Endothelial cell (in vitro differentiated cells): ENCODE results near the gene NEDD4L. TPM values are rescaled to one million over a fixed set of nuclear protein-coding genes. Genes with fewer than 3 reads are reported as not detected.

Source experiments
- DNase-seq: peaks from one replicate; pipeline ENCODE4 v3.0.0; 2021; ENCODE audit warnings: low spot score
- H3K27ac Mint-ChIP-seq: one replicate; pipeline ENCODE4 v1.8.0; 2021; ENCODE audit warnings: mixed read lengths, inconsistent platforms; ENCODE audit not compliant: unreplicated experiment
- H3K27me3 Mint-ChIP-seq: one replicate; pipeline ENCODE4 v1.8.0; 2021; ENCODE audit warnings: mild to moderate bottlenecking, moderate library complexity, mixed read lengths, inconsistent platforms; ENCODE audit not compliant: unreplicated experiment
- H3K36me3 Mint-ChIP-seq: one replicate; pipeline ENCODE4 v1.8.0; 2021; ENCODE audit warnings: mild to moderate bottlenecking, low read depth, mixed read lengths, inconsistent platforms; ENCODE audit not compliant: unreplicated experiment
- H3K4me1 Mint-ChIP-seq: one replicate; pipeline ENCODE4 v1.8.0; 2021; ENCODE audit warnings: mild to moderate bottlenecking, mixed read lengths, inconsistent platforms; ENCODE audit not compliant: unreplicated experiment
- H3K4me3 Mint-ChIP-seq: one replicate; pipeline ENCODE4 v1.8.0; 2021; ENCODE audit warnings: mild to moderate bottlenecking, mixed read lengths, inconsistent platforms; ENCODE audit not compliant: unreplicated experiment
- H3K9me3 Mint-ChIP-seq: one replicate; pipeline ENCODE4 v1.8.0; 2021; ENCODE audit warnings: mixed read lengths, inconsistent platforms; ENCODE audit not compliant: unreplicated experiment
- total RNA-seq: library from RNA; stranded (reverse); fragmentation: NEBNext Ultra II Directional; extraction: Animal tissue kit (Norgen Biotek cat#: 25700); gene quantifications from one replicate; pipeline ENCODE4 v1.2.1, GENCODE V29; 2021; ENCODE audit not compliant: unreplicated experiment
- TF ChIP-seq, protein P1 (sequence below): fragments of 200-600 bp; sonication (generic); IDR thresholded peaks from one replicate; pipeline ENCODE4 v1.5.0; 2021; ENCODE audit warnings: antibody characterized with exemption; ENCODE audit not compliant: unreplicated experiment

The NEDD4L gene
- total RNA-seq, 1 donor from 2014 or later: 42.8 TPM

DNA sequence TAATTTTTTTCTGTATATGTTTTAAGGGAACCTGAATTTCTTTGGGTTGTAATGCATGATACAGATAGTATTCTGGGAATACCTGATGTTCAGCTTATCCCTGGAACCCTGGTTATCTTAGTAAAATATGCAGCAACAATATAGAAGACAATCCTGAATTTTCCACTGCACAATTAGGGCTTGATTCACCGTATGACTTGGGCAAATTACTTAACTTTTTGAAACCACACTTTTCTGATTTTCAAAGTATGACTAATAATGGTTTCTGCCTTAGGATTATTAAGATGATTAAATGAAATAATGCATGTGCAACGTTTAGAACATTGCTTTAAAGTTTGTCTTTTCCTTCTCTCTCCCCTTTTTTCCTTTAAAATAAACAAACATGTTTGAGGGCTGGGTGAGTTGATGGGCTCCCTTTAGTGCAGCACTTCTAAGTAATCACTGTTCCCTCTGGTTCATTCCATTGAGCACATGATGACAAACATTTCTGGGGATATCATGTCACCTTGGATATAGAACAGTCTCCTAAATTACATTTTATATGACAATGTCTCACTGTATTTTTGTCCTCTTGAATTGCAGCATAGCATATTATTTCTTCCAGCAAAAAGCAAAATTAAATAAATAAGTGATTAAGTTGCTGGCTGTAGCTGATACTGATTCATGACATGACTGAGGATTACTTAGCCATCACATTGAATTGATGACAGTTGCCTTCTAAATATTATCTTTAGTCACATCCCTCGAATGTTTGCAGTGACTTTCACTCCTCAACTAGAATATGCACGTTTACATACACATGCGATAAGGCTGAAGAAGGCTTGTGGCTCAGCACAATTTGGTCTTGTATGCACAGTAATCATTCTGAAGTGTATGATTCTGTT lies 254.5 kb downstream of the NEDD4L start:
- H3K27ac Mint-ChIP-seq: no peak overlapping the region
- TF ChIP-seq, protein P1, sequence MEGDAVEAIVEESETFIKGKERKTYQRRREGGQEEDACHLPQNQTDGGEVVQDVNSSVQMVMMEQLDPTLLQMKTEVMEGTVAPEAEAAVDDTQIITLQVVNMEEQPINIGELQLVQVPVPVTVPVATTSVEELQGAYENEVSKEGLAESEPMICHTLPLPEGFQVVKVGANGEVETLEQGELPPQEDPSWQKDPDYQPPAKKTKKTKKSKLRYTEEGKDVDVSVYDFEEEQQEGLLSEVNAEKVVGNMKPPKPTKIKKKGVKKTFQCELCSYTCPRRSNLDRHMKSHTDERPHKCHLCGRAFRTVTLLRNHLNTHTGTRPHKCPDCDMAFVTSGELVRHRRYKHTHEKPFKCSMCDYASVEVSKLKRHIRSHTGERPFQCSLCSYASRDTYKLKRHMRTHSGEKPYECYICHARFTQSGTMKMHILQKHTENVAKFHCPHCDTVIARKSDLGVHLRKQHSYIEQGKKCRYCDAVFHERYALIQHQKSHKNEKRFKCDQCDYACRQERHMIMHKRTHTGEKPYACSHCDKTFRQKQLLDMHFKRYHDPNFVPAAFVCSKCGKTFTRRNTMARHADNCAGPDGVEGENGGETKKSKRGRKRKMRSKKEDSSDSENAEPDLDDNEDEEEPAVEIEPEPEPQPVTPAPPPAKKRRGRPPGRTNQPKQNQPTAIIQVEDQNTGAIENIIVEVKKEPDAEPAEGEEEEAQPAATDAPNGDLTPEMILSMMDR: no peak
- H3K9me3 Mint-ChIP-seq: no peaks in the 10 kb centered on the region
- H3K4me1 Mint-ChIP-seq: peaks cover 2% of the 10 kb centered on the region
- H3K4me3 Mint-ChIP-seq: no peak overlapping the region
- DNase-seq: no peak
- no peaks in the 10 kb centered on the region for H3K36me3 Mint-ChIP-seq
- no peaks in the 10 kb centered on the region for H3K27me3 Mint-ChIP-seq

DNA sequence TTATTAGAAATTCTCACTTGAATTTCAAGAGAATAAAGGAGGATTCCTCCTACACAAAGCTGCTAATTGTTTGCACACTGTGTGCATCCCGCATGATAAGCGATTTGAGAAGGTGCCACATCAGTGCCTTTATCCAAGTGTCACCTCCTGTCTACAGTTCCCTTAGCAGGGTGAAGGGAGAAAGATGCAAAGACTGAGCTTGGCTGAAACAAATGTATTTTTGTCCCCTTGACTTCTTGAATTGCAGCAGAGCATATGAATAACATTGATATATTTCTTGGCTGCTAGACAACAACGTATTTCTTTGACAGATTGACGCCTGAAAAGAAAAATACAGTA lies 255.1 kb downstream of the NEDD4L start:
- Mint-ChIP-seq H3K27ac (no peak overlapping the region), H3K36me3 (no peaks in the 10 kb centered on the region), H3K4me1 (peaks cover 4% of the 10 kb centered on the region), H3K9me3 (no peaks in the 10 kb centered on the region), H3K27me3 (no peaks in the 10 kb centered on the region), H3K4me3 (no peak overlapping the region)
- no peak for DNase-seq
- TF ChIP-seq, protein P1: no peak

DNA sequence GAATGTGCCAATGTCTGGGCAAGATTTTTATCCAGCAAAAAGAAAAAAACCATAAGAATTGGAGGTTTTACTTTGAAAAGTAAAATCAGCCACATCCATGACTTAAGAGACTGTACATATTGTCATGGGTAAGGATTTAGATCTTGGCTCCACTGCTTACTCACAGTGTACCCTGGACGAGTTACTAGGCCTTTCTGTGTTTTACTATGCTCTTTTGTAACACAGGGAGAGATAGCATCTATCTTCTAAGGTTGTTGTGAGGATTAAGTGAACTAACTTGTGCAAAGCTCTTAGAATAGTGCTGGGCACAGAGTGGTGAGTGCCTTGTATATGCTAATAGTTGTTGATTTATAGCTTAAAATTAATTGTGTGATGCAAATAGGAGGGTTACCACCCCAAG lies 255.9 kb downstream of the NEDD4L start:
- Mint-ChIP-seq H3K4me1 (peaks cover 4% of the 10 kb centered on the region), H3K27me3 (no peaks in the 10 kb centered on the region), H3K27ac (no peak overlapping the region), H3K4me3 (no peak overlapping the region), H3K9me3 (no peaks in the 10 kb centered on the region), H3K36me3 (peaks cover 2% of the 10 kb centered on the region)
- DNase-seq: no peak
- TF ChIP-seq, protein P1: no peak

DNA sequence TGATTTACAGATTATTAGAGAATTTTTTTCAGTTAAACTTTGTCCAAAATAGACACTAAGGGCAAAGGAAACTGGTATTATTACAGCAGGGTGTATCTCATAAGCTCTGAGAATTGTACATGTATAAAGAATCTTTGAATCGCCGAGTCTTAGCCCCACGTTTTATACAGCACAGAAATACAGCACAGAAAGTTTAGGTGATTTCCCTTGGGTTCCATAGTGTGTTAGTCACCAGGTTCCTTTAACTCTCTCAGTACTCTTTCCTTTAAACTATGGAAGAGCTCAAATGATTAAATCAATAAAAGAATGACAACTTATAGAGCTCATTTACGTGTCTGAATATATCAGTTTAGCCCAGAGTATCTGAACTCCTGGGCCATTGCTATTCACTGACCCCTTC lies 256.8 kb downstream of the NEDD4L start:
- H3K4me1 Mint-ChIP-seq: peaks cover 4% of the 10 kb centered on the region
- DNase-seq: no peak
- H3K4me3 Mint-ChIP-seq: no peak overlapping the region
- H3K36me3 Mint-ChIP-seq: peaks cover 2% of the 10 kb centered on the region
- H3K27me3 Mint-ChIP-seq: no peaks in the 10 kb centered on the region
- TF ChIP-seq, protein P1: no peak
- H3K9me3 Mint-ChIP-seq: no peaks in the 10 kb centered on the region
- no peak overlapping the region for H3K27ac Mint-ChIP-seq

DNA sequence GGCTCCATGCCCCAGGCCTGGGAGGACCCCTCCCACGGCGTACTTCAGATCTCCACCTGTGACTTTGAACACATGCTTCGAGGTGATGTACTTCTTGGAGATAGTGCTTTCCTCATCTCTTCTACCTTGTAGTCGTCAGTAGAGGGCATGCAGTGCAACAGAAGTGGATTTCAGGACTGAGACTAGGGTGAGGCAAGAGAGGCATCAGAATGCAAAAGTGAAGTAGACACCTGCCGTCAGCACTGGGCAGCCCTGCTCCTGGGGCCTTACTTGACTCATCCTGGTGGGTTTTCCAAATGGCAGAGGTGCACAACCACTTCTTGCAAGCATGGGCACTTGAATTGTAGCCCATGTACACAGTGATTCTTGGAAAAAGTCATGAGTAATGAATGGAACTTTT lies 258.8 kb downstream of the NEDD4L start:
- Mint-ChIP-seq H3K36me3 (peaks cover 2% of the 10 kb centered on the region), H3K4me1 (peaks cover 7% of the 10 kb centered on the region), H3K4me3 (no peak overlapping the region), H3K27ac (no peak overlapping the region), H3K9me3 (no peaks in the 10 kb centered on the region), H3K27me3 (no peaks in the 10 kb centered on the region)
- TF ChIP-seq, protein P1: no peak
- no peak for DNase-seq
